H9 (cell line): Measurements from ENCODE around the gene SLC9A9. TPM values are rescaled to one million over a fixed set of nuclear protein-coding genes. Genes with fewer than 3 reads are reported as not detected.
"Not testable (repeated sequence)": the region's sequence is repeated elsewhere in the genome, so short reads cannot be mapped to it uniquely, and the experiment has no call there.

Experiments
- DNase-seq: peaks from one replicate; pipeline ENCODE4 v3.0.0-alpha.2; 2017
- H2AFZ ChIP-seq: one replicate; pipeline ENCODE4 v1.6.1; 2013; ENCODE audit warnings: mild to moderate bottlenecking, low read length, control low read depth, moderate library complexity
- H2AK5ac ChIP-seq: 2 replicates; pipeline ENCODE4 v1.6.1; 2013; ENCODE audit warnings: low read length, control low read depth, mixed read lengths; ENCODE audit not compliant: insufficient read length
- H2BK120ac ChIP-seq: one replicate; pipeline ENCODE4 v1.6.1; 2013; ENCODE audit warnings: low read depth, mild to moderate bottlenecking, low read length, control low read depth, inconsistent platforms; ENCODE audit not compliant: poor library complexity, severe bottlenecking
- H2BK12ac ChIP-seq: 2 replicates; pipeline ENCODE4 v1.6.1; 2013; ENCODE audit warnings: low read length, control low read depth, mixed read lengths, low read depth; ENCODE audit not compliant: insufficient read length
- H2BK15ac ChIP-seq: 2 replicates; pipeline ENCODE4 v1.6.1; 2013; ENCODE audit warnings: low read depth, low read length, control low read depth
- H2BK20ac ChIP-seq: one replicate; pipeline ENCODE4 v1.6.1; 2013; ENCODE audit warnings: low read depth, mild to moderate bottlenecking, low read length, control low read depth, inconsistent platforms; ENCODE audit not compliant: poor library complexity, severe bottlenecking
- H2BK5ac ChIP-seq: 2 replicates; pipeline ENCODE4 v1.6.1; 2013; ENCODE audit warnings: low read length, control low read depth, mixed read lengths; ENCODE audit not compliant: insufficient read length
- H3K14ac ChIP-seq: 2 replicates; pipeline ENCODE4 v1.6.1; 2013; ENCODE audit warnings: low read length, control low read depth; ENCODE audit not compliant: insufficient read depth
- H3K18ac ChIP-seq: 2 replicates; pipeline ENCODE4 v1.6.1; 2013; ENCODE audit warnings: low read depth, mild to moderate bottlenecking, mixed read lengths, low read length, control low read depth; ENCODE audit not compliant: insufficient read length
- H3K23ac ChIP-seq: 2 replicates; pipeline ENCODE4 v1.6.1; 2013; ENCODE audit warnings: low read length, control low read depth, mixed read lengths, low read depth; ENCODE audit not compliant: insufficient read length
- H3K23me2 ChIP-seq: 2 replicates; pipeline ENCODE4 v1.6.1; 2013; ENCODE audit warnings: low read depth, mild to moderate bottlenecking, mixed read lengths, low read length, control low read depth; ENCODE audit not compliant: insufficient read length, poor library complexity, severe bottlenecking
- H3K27ac ChIP-seq: 2 replicates; pipeline ENCODE4 v1.5.1; 2013; ENCODE audit warnings: low read length, control low read depth, mixed read lengths, low read depth; ENCODE audit not compliant: insufficient read length
- H3K27me3 ChIP-seq: 2 replicates; pipeline ENCODE4 v1.6.1; 2013; ENCODE audit warnings: low read length, control low read depth, inconsistent platforms; ENCODE audit not compliant: insufficient read depth
- H3K4ac ChIP-seq: 2 replicates; pipeline ENCODE4 v1.6.1; 2013; ENCODE audit warnings: low read depth, mild to moderate bottlenecking, control low read depth, inconsistent platforms, low read length, moderate library complexity
- H3K4me1 ChIP-seq: 2 replicates; pipeline ENCODE4 v1.6.1; 2013; ENCODE audit warnings: low read length, control low read depth, inconsistent platforms; ENCODE audit not compliant: insufficient read depth
- H3K4me2 ChIP-seq: 2 replicates; pipeline ENCODE4 v1.6.1; 2013; ENCODE audit warnings: low read length, control low read depth, mixed read lengths; ENCODE audit not compliant: insufficient read length, insufficient read depth
- H3K56ac ChIP-seq: 2 replicates; pipeline ENCODE4 v1.6.1; 2013; ENCODE audit warnings: low read depth, mild to moderate bottlenecking, mixed read lengths, low read length, control low read depth; ENCODE audit not compliant: insufficient read length
- H3K79me1 ChIP-seq: 2 replicates; pipeline ENCODE4 v1.6.1; 2013; ENCODE audit warnings: low read depth, mild to moderate bottlenecking, moderate library complexity, low read length, control low read depth, inconsistent platforms; ENCODE audit not compliant: insufficient read depth, poor library complexity, severe bottlenecking
- H3K79me2 ChIP-seq: 2 replicates; pipeline ENCODE4 v1.6.1; 2013; ENCODE audit warnings: low read length, control low read depth, inconsistent platforms; ENCODE audit not compliant: insufficient read depth
- H3K9ac ChIP-seq: 2 replicates; pipeline ENCODE4 v1.6.1; 2013; ENCODE audit warnings: low read length, control low read depth, mixed read lengths; ENCODE audit not compliant: insufficient read length; ENCODE audit errors: extremely low read depth
- H3K9me3 ChIP-seq: one replicate; pipeline ENCODE4 v1.6.1; 2013; ENCODE audit warnings: low read depth, low read length, inconsistent platforms; ENCODE audit not compliant: control insufficient read depth
- H3T11ph ChIP-seq: one replicate; pipeline ENCODE4 v1.6.1; 2013; ENCODE audit warnings: mild to moderate bottlenecking, low read length, control low read depth, inconsistent platforms
- H4K20me1 ChIP-seq: one replicate; pipeline ENCODE4 v1.6.1; 2013; ENCODE audit not compliant: control insufficient read depth, insufficient read length, insufficient read depth
- H4K5ac ChIP-seq: 2 replicates; pipeline ENCODE4 v1.6.1; 2013; ENCODE audit warnings: low read depth, mild to moderate bottlenecking, mixed read lengths, low read length, control low read depth; ENCODE audit not compliant: insufficient read length
- H4K8ac ChIP-seq: replicated peaks from 2 replicates; pipeline ENCODE4 v1.6.1; 2013; ENCODE audit warnings: low read length, control low read depth, mixed read lengths, low read depth; ENCODE audit not compliant: insufficient read length
- H4K91ac ChIP-seq: 2 replicates; pipeline ENCODE4 v1.6.1; 2013; ENCODE audit warnings: low read depth, mild to moderate bottlenecking, moderate library complexity, mixed read lengths, low read length, control low read depth; ENCODE audit not compliant: insufficient read length
- H3K27ac Mint-ChIP-seq, 3 experiments: 2 replicates in 2 of 3; 3 replicates in 1 of 3; pipeline ENCODE4 v1.8.0; 2020 to 2021; ENCODE audit warnings: mixed read lengths in 3 of 3, mild to moderate bottlenecking in 1 of 3, moderate library complexity in 1 of 3
- H3K27me3 Mint-ChIP-seq: 2 replicates; pipeline ENCODE4 v1.8.0; 2021; ENCODE audit warnings: low read depth, mild to moderate bottlenecking, moderate library complexity, mixed read lengths
- H3K36me3 Mint-ChIP-seq, 3 experiments: 2 replicates in 2 of 3; 3 replicates in 1 of 3; pipeline ENCODE4 v1.8.0; 2020 to 2021; ENCODE audit warnings: low read depth in 3 of 3, mixed read lengths in 3 of 3; ENCODE audit not compliant: insufficient read depth in 1 of 3
- H3K4me1 Mint-ChIP-seq, 2 experiments: 2 replicates each; pipeline ENCODE4 v1.8.0; 2020; ENCODE audit warnings: mixed read lengths in 2 of 2
- H3K4me3 Mint-ChIP-seq, 2 experiments: 2 replicates in 1 of 2; 3 replicates in 1 of 2; pipeline ENCODE4 v1.8.0; 2020 to 2021; ENCODE audit warnings: mild to moderate bottlenecking in 2 of 2, mixed read lengths in 2 of 2, moderate library complexity in 1 of 2
- H3K9me3 Mint-ChIP-seq, 2 experiments: 2 replicates in 1 of 2; 3 replicates in 1 of 2; pipeline ENCODE4 v1.8.0; 2020; ENCODE audit warnings: mild to moderate bottlenecking in 2 of 2, mixed read lengths in 2 of 2, moderate library complexity in 1 of 2
- CTCF ChIP-seq: fragments of 200-600 bp; sonication (generic); conservative IDR thresholded peaks from 3 replicates; pipeline ENCODE4 v1.8.0; 2021; ENCODE audit warnings: antibody characterized with exemption, mild to moderate bottlenecking
- WGBS: extraction: QIAGEN DNeasy Blood & Tissue Kit; methylation state at CpG from one replicate; pipeline ENCODE4 v1.1.7; 2013; ENCODE audit warnings: missing lambda C conversion rate, low lambda C conversion rate, mixed read lengths; ENCODE audit not compliant: insufficient read length; ENCODE audit errors: extremely low coverage; 5-methylcytosine and 5-hydroxymethylcytosine counted together
- total RNA-seq: library from RNA; stranded (reverse); gene quantifications from 2 replicates; pipeline ENCODE4 v1.2.1, GENCODE V29; 2021

The SLC9A9 gene
- total RNA-seq, 1 experiment from 2014 or later, result 0.35 TPM

- H3K36me3 Mint-ChIP-seq, result no peaks in the 10 kb centered on the region
- Histone ChIP-seq H2BK15ac (no peak overlapping the region), H3K18ac (no peak overlapping the region), H3T11ph (no peak overlapping the region), H3K79me1 (no peaks in the 10 kb centered on the region), H2AK5ac (no peak overlapping the region), H4K20me1 (no peaks in the 10 kb centered on the region), H3K23me2 (no peaks in the 10 kb centered on the region), H3K79me2 (no peaks in the 10 kb centered on the region), H4K8ac (no peak overlapping the region), H2AFZ (no peak overlapping the region), H3K14ac (no peak overlapping the region), H3K27me3 (no peaks in the 10 kb centered on the region), H3K4me2 (no peak overlapping the region), H3K23ac (no peak overlapping the region), H3K27ac (no peak overlapping the region), H2BK5ac (no peak overlapping the region), H2BK12ac (no peak overlapping the region), H3K56ac (no peak overlapping the region), H4K5ac (no peak overlapping the region), H2BK120ac (no peak overlapping the region), H3K4ac (no peak overlapping the region), H3K4me1 (no peaks in the 10 kb centered on the region), H3K9me3 (no peaks in the 10 kb centered on the region), H3K9ac (no peak overlapping the region), H2BK20ac (no peak overlapping the region), H4K91ac (no peak overlapping the region)
- no peak overlapping the region for H3K27ac Mint-ChIP-seq
- H3K9me3 Mint-ChIP-seq, result no peaks in the 10 kb centered on the region
- 100% methylated on average over 1 of the region's 4 CpGs for WGBS
- no peak overlapping the region for H3K4me3 Mint-ChIP-seq
- H3K27me3 Mint-ChIP-seq, result no peaks in the 10 kb centered on the region
- no peak for TF ChIP-seq CTCF
- no peak for DNase-seq
- peaks cover 8 to 11% of the 10 kb centered on the region in 2 experiments for H3K4me1 Mint-ChIP-seq
Observed at GRCh38 chr3:143806038-143806437, 42.2 kb downstream of the SLC9A9 start.

DNA sequence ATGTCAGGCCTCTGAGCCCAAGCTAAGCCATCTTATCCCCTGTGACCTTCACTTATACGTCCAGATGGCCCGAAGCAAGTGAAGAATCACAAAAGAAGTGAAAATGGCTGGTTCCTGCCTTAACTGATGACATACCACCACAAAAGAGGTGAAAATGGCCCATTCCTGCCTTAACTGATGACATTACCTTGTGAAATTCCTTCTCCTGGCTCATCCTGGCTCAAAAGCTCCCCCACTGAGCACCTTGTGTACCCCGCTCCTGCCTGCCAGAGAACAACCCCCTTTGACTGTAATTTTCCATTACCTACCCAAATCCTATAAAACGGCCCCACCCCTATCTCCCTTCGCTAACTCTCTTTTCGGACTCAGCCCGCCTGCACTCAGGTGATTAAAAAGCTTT lies 42.8 kb downstream of the SLC9A9 start:
- H2BK12ac ChIP-seq, H3T11ph ChIP-seq, H3K4ac ChIP-seq, H3K9me3 Mint-ChIP-seq, H3K4me2 ChIP-seq, H3K14ac ChIP-seq, H2BK20ac ChIP-seq, H3K18ac ChIP-seq, H3K4me1 ChIP-seq, H3K9ac ChIP-seq, H3K79me2 ChIP-seq, H2AFZ ChIP-seq, H3K23me2 ChIP-seq, H3K27ac ChIP-seq, H4K8ac ChIP-seq, H3K56ac ChIP-seq, H2BK120ac ChIP-seq, H2AK5ac ChIP-seq, H3K27me3 Mint-ChIP-seq, H3K79me1 ChIP-seq, H4K20me1 ChIP-seq, H4K5ac ChIP-seq, H2BK15ac ChIP-seq, H3K36me3 Mint-ChIP-seq, H4K91ac ChIP-seq, H3K9me3 ChIP-seq, H2BK5ac ChIP-seq, H3K4me3 Mint-ChIP-seq, H3K23ac ChIP-seq, H3K27me3 ChIP-seq: not testable (repeated sequence)
- peak; percentile 64 for DNase-seq
- Mint-ChIP-seq H3K27ac (peak overlapping the region in 2 of 3 experiments; percentile 44 to 58; a peak in 1 of 7 replicates), H3K4me1 (peaks cover 8 to 11% of the 10 kb centered on the region in 2 experiments)
- WGBS, result no CpG with 5 or more reads among the region's 7 CpGs
